IPS DF 6.9 (cell line): ENCODE measurements around the gene BRAT1.
"Not testable (repeated sequence)": the region's sequence is repeated elsewhere in the genome, so short reads cannot be mapped to it uniquely, and the experiment has no call there.

Experiments
- DNase-seq: peaks from one replicate; pipeline ENCODE4 v3.0.0-alpha.2; 2013; ENCODE audit warnings: low read depth, low spot score
- H3K27ac ChIP-seq: one replicate; pipeline ENCODE4 v1.5.1; 2013; ENCODE audit warnings: low read length, control low read depth
- H3K27me3 ChIP-seq: 2 replicates; pipeline ENCODE4 v1.6.1; 2013; ENCODE audit warnings: mild to moderate bottlenecking, low read length; ENCODE audit not compliant: control insufficient read depth, insufficient read depth
- H3K36me3 ChIP-seq: 2 replicates; pipeline ENCODE4 v1.6.1; 2013; ENCODE audit warnings: low read length; ENCODE audit not compliant: control insufficient read depth, insufficient read depth
- H3K4me1 ChIP-seq: 2 replicates; pipeline ENCODE4 v1.6.1; 2013; ENCODE audit warnings: low read length; ENCODE audit not compliant: control insufficient read depth, insufficient read depth
- H3K4me3 ChIP-seq: 2 replicates; pipeline ENCODE4 v1.5.1; 2013; ENCODE audit warnings: mild to moderate bottlenecking, low read length
- H3K9me3 ChIP-seq: 2 replicates; pipeline ENCODE4 v1.6.1; 2013; ENCODE audit warnings: low read length, inconsistent platforms; ENCODE audit not compliant: control insufficient read depth, insufficient read depth
- WGBS: extraction: QIAGEN DNeasy Blood & Tissue Kit; methylation state at CpG from one replicate; pipeline ENCODE4 v1.1.7; 2013; ENCODE audit warnings: mixed read lengths, missing lambda C conversion rate; ENCODE audit not compliant: insufficient read length, insufficient coverage; 5-methylcytosine and 5-hydroxymethylcytosine counted together

BRAT1 gene

DNA sequence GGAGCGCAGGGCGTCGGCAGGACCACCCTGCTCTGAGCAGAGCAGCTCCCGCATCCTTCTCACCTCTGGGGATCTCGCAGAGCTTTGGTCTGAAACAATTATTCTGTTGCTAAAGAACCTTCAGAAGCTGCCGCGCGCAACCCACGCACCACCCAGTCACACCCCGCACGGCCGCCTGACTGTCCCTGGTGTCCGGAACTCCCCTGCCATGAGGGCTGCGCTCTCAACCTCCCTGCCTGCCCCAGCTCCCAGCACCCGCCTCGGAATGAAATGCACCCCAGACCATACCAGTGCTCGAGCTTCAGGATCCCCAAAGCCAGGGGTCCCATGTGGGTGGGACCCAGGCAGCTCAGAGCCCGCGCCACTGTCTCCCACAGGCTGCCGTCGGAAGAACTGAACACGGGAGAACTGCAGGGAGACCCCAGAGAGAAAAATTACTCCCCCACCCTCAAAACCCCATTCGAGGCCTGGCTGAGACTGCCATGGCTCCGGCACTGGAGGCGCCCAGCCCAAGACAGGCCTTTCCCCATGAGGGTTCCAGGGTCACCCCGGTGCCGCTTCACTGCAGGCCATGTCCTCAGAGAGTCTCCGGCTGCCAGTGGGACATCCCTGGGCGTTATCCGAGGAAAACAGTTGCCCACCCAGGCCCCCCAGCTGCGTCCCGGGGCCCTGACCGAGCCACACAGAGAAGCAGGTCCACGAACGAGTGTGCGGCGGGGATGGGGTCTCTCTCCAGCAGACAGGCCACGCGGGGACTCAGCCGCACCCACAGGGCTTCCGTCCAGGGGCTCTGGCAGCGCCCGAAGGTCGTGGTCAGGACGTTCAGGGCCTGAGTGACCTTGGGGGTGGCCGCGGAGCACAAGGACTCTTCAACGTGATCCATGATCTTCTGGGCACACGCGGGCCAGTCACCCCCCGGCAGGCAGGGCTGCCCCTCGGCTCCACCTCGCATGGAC lies 12.1 kb downstream of the BRAT1 start:
- H3K36me3 ChIP-seq: peaks cover 45% of the 10 kb centered on the region
- H3K9me3 ChIP-seq: no peaks in the 10 kb centered on the region
- H3K4me1 ChIP-seq: no peaks in the 10 kb centered on the region
- DNase-seq: no peak
- no peak overlapping the region for H3K4me3 ChIP-seq
- H3K27ac ChIP-seq: no peak overlapping the region
- no CpG with 5 or more reads among the region's 53 CpGs for WGBS
- no peaks in the 10 kb centered on the region for H3K27me3 ChIP-seq

DNA sequence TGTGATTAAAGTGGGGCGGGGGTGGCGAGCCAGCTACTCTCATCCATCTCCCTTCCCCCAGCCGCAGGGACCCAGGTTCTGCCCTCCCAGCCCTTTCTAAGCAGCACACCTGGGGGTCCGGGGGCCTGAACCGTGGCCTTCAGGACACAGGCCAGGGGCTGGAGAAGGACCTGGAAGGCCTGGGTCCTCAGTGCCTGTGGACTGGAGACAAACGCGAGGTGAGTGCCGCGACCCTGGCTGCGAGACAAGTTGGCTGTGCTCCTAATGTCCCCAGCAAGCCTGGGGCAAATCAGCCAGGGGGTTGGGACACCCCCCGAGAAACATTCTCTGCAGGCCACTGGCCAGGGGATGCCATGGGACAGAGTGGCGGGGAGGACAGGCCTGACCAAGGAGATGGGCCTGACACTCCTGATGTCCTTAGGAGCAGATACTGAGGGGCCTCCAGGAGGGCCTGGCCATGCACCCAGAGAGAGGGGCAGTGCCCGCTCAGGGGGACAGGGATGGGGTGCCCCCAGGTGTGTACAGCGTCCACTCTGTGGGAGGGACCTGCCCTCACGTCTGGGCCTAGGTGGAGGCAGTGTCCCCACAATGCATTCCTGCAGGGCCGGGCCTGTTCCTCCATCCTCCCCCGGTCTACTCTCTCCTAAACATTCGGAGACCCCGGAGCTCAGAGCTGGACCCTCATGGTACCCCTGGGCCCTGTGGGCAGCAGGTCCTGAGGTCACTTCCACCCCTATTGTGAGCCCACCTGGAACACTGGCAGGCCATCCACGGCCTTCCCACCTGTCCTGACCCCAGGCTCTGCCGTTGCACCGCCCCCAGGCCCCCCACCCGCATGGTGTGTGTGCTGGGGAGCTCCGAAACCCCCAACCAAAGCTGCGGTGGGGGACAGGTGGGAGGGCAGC lies 13.1 kb downstream of the BRAT1 start:
- no peaks in the 10 kb centered on the region for H3K4me1 ChIP-seq
- no peaks in the 10 kb centered on the region for H3K9me3 ChIP-seq
- H3K36me3 ChIP-seq: peaks cover 48% of the 10 kb centered on the region
- no CpG with 5 or more reads among the region's 25 CpGs for WGBS
- H3K4me3 ChIP-seq: no peak overlapping the region
- H3K27ac ChIP-seq: no peak overlapping the region
- DNase-seq: no peak
- no peaks in the 10 kb centered on the region for H3K27me3 ChIP-seq

- no CpG with 5 or more reads among the region's 40 CpGs for WGBS
- H3K9me3 ChIP-seq: no peaks in the 10 kb centered on the region
Observed at GRCh38 chr7:2541291-2542010, 13.9 kb downstream of the BRAT1 start.

GRCh38 chr7:2540641-2541051 lies 14.7 kb downstream of the BRAT1 start:
- no peaks in the 10 kb centered on the region for H3K27me3 ChIP-seq
- H3K27ac ChIP-seq: no peak overlapping the region
- DNase-seq: no peak
- no peaks in the 10 kb centered on the region for H3K4me1 ChIP-seq
- H3K9me3 ChIP-seq: no peaks in the 10 kb centered on the region
- no CpG with 5 or more reads among the region's 19 CpGs for WGBS
- no peak overlapping the region for H3K4me3 ChIP-seq
- peaks cover 39% of the 10 kb centered on the region for H3K36me3 ChIP-seq

More at GRCh38 chr7:2541291-2542010, 13.9 kb downstream of the BRAT1 start:
- peaks cover 45% of the 10 kb centered on the region for H3K36me3 ChIP-seq
- no peak for DNase-seq
- H3K27me3 ChIP-seq: no peaks in the 10 kb centered on the region
- no peak overlapping the region for H3K4me3 ChIP-seq
- no peaks in the 10 kb centered on the region for H3K4me1 ChIP-seq
- no peak overlapping the region for H3K27ac ChIP-seq

- H3K4me1 ChIP-seq: no peaks in the 10 kb centered on the region
- no peak overlapping the region for H3K27ac ChIP-seq
- H3K27me3 ChIP-seq: no peaks in the 10 kb centered on the region
- no peak overlapping the region for H3K4me3 ChIP-seq
- H3K9me3 ChIP-seq: no peaks in the 10 kb centered on the region
- peaks cover 38% of the 10 kb centered on the region for H3K36me3 ChIP-seq
- no peak for DNase-seq
- WGBS: no CpG with 5 or more reads among the region's 7 CpGs
Observed at GRCh38 chr7:2540133-2540532, 15.2 kb downstream of the BRAT1 start.

DNA sequence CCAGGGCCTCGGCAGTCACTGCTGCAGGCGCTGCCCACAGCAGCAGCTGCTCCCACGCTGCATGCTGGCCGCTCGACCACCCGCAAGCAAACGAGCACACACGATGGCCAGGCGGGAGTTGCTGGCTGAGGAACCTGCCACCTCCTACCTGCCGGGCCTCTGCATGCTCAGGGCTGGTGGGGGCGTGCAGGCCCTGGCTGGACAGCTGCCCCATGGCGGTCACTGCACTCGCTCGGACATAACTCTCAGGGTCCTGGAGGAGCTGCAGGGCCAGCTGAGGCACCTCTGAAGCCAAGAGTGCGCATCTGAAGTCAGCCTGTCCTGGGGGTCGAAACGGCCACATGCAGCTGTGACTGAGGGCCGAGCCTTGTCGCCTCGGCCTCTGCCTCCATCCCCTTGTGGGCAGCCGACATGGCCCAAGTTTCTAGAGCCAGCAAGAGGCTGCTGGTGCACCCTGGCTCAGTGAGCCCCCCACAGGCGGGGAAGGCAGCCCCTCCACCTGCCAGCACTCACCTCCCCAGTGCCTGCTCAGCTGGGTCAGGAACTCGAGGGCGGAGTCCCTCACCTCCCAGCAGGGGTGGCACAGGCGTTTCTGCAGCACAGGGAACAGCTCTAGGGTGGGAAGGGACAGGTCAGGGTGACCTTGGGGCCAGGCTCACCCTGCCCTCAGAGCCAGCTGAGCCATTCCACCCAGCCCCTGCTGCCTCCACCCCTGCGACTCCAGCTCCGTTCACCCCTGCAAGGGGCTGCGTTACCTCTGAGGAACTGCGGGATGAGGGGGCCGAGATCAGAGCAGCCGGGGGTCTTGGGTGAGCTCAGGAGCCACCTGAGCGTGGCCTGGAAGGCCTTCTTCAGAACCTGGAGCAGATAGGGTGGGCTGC lies 16.1 kb downstream of the BRAT1 start:
- H3K9me3 ChIP-seq: no peaks in the 10 kb centered on the region
- DNase-seq: no peak
- no peaks in the 10 kb centered on the region for H3K27me3 ChIP-seq
- no CpG with 5 or more reads among the region's 32 CpGs for WGBS
- H3K4me1 ChIP-seq: no peaks in the 10 kb centered on the region
- no peak overlapping the region for H3K27ac ChIP-seq
- H3K4me3 ChIP-seq: no peak overlapping the region
- H3K36me3 ChIP-seq: peaks cover 33% of the 10 kb centered on the region

DNA sequence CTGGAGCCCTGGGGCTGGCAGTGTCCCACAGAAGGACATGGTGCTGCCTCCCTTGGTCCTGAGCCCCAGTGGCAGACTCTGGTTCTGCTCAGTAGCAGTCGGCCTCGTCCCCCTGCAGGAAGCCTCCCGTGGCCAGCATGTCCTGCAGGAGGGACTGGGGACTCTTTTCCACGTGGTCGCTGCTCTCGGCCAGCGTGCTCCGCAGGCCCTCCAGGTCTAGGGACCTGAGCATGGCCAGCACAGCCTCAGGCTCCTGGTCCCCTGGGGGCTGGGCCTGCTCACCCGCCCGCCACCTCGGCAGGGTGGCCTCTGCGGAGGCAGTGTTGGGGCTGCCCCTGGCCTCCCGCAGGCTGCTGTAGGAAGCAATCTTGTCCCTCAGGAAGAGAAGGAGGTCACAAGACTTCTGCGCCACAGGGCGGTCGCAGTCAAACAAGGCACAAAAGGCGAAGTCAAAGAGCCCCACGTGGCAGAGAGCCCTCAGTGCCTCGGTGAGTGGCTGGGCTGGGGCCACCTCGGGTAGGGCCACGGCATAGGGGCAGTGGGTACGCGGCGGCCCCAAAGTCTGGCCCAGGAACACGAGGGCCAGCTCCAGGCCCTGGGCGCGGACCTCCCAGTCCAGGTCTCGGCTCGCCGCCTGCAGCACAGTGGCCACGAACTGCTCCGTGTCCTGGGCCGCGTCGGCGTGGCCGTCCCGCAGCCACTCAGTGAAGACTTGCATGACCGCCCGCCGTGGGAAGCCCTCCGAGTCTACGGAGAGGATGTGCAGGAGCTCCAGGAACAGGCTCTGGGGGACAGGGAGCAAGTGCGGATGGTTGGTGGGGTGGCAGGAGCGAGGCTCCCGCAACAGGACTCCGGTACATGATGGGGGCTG lies 17.1 kb downstream of the BRAT1 start:
- H3K4me3 ChIP-seq: no peak overlapping the region
- H3K27me3 ChIP-seq: no peaks in the 10 kb centered on the region
- no peaks in the 10 kb centered on the region for H3K4me1 ChIP-seq
- WGBS: no CpG with 5 or more reads among the region's 47 CpGs
- no peak overlapping the region for H3K27ac ChIP-seq
- no peak for DNase-seq
- peaks cover 29% of the 10 kb centered on the region for H3K36me3 ChIP-seq
- no peaks in the 10 kb centered on the region for H3K9me3 ChIP-seq

- H3K4me1 ChIP-seq, H3K27me3 ChIP-seq, H3K9me3 ChIP-seq, H3K4me3 ChIP-seq, H3K27ac ChIP-seq, DNase-seq: not testable (repeated sequence)
- peaks cover 20% of the 10 kb centered on the region for H3K36me3 ChIP-seq
- WGBS: no CpG with 5 or more reads among the region's 19 CpGs
Observed at GRCh38 chr7:2535872-2536627, 19.3 kb downstream of the BRAT1 start.
